ENCODE measurements around the gene SPDEF.

DNA sequence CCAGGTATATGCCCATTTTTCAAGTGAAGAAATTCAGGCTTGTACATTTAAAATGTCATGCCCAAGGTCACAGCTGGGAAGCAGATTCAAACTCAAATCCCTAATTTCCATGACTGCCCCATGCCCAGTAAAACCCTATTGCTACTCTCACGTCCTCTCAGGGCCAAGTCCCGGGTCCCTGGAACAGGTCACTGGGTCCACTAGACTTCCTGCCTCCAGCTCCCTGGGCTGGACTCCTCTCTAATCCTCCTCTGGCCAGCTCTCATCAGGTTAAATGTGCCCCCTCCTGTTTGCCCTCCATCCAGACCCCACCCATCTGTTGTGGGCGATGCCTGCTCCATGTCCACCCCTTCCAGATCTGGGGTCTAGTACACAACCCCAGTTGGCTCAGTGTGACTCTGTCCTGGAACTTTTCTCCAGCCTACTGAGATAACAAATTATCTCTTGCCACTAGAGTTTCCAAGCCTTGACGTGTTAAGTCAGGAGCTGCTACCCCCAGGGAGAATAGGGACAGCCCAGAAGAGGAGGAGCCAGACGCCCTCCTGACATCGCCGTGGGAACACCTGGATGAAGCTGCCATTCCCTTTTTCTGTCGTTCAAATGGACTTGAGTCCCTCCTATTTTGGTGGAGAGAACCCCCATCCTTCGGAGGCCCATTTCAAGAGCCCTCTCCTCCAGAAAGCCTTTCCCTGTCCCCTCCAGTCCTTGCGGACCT, 3.7 kb upstream of the SPDEF start:
- TF ChIP-seq, protein P1, sequence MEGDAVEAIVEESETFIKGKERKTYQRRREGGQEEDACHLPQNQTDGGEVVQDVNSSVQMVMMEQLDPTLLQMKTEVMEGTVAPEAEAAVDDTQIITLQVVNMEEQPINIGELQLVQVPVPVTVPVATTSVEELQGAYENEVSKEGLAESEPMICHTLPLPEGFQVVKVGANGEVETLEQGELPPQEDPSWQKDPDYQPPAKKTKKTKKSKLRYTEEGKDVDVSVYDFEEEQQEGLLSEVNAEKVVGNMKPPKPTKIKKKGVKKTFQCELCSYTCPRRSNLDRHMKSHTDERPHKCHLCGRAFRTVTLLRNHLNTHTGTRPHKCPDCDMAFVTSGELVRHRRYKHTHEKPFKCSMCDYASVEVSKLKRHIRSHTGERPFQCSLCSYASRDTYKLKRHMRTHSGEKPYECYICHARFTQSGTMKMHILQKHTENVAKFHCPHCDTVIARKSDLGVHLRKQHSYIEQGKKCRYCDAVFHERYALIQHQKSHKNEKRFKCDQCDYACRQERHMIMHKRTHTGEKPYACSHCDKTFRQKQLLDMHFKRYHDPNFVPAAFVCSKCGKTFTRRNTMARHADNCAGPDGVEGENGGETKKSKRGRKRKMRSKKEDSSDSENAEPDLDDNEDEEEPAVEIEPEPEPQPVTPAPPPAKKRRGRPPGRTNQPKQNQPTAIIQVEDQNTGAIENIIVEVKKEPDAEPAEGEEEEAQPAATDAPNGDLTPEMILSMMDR (optimal IDR thresholded peaks at IDR 0.05 in 1 of 3, IDR thresholded peaks at IDR 0.05 in 1 of 3, conservative IDR thresholded peaks at IDR 0.05 in 1 of 3; ENCODE audit: extremely low read depth in 1 of 3, insufficient read depth in 2 of 3, low read length in 3 of 3) = no peak
- TF ChIP-seq EZH2 (IDR thresholded peaks at IDR 0.05; ENCODE audit: low read length) = no peak
